COR-L47 (cell line): ENCODE data around the gene USP34.
"Not testable (repeated sequence)": the region's sequence is repeated elsewhere in the genome, so short reads cannot be mapped to it uniquely, and the experiment has no call there.

Experiments
- DNase-seq: peaks from one replicate; lab custom pipeline; 2025; lab: John Stamatoyannopoulos, UW

USP34 gene

GRCh38 chr2:61185231-61185728, 285.6 kb downstream of the USP34 start:
- DNase-seq = no peak

- DNase-seq = no peak
These were observed 286.6 kb downstream of the USP34 start for GRCh38 chr2:61184263-61184662.

GRCh38 chr2:61183795-61184194, 287.1 kb downstream of the USP34 start:
- DNase-seq = no peak

- no peak for DNase-seq
These were observed 288.9 kb downstream of the USP34 start for GRCh38 chr2:61182059-61182383.

GRCh38 chr2:61181382-61182058, 289.4 kb downstream of the USP34 start:
- no peak for DNase-seq

- DNase-seq = no peak
These were observed 290.2 kb downstream of the USP34 start for GRCh38 chr2:61180686-61181085.

GRCh38 chr2:61179701-61180639, 290.9 kb downstream of the USP34 start:
- no peak for DNase-seq

GRCh38 chr2:61178603-61179545, 292.0 kb downstream of the USP34 start:
- DNase-seq = no peak

GRCh38 chr2:61177727-61178549, 292.9 kb downstream of the USP34 start:
- no peak for DNase-seq

- DNase-seq = peak; percentile 89
These were observed 293.8 kb downstream of the USP34 start for GRCh38 chr2:61176755-61177726.

- no peak for DNase-seq
These were observed 295.9 kb downstream of the USP34 start for GRCh38 chr2:61175036-61175435.

GRCh38 chr2:61173116-61173515, 297.8 kb downstream of the USP34 start:
- DNase-seq = no peak

GRCh38 chr2:61172671-61173070, 298.2 kb downstream of the USP34 start:
- DNase-seq = no peak

GRCh38 chr2:61167579-61167978, 303.3 kb downstream of the USP34 start:
- DNase-seq = no peak

GRCh38 chr2:61165946-61166345, 304.9 kb downstream of the USP34 start:
- DNase-seq = no peak

GRCh38 chr2:61165082-61165481, 305.8 kb downstream of the USP34 start:
- DNase-seq = not testable (repeated sequence)

GRCh38 chr2:61162721-61163120, 308.2 kb downstream of the USP34 start:
- DNase-seq = no peak

GRCh38 chr2:61161888-61162287, 309.0 kb downstream of the USP34 start, which contains the start of gene C2orf74:
TSS of gene C2orf74 (plus strand) at chr2:61162188. CDS start at chr2:61162515, 327 bp downstream.
- DNase-seq = no peak

GRCh38 chr2:61158356-61158955, 312.4 kb downstream of the USP34 start:
- DNase-seq = no peak
